Endothelial cell of umbilical vein (primary cell): ENCODE measurements around the gene SPARC. TPM values are rescaled to one million over a fixed set of nuclear protein-coding genes. Genes with fewer than 3 reads are reported as not detected.

Experiments used
- BruUV-seq: library from RNA; stranded (reverse); fragments of 400-500 nt; replicated peaks from 2 replicates; lab custom pipeline; 2021; lab: Mats Ljungman, UMichigan
- CTCF ChIA-PET: fragments of 300-600, 350-600 bp; sonication (Branson Sonifier 250); formaldehyde crosslinking; loops from one replicate; lab custom pipeline; 2021; ENCODE audit warnings: antibody characterized with exemption, inconsistent platforms; lab: Charles Lee
- POLR2A ChIA-PET: fragments of 300-600, 350-600 bp; sonication (Branson Sonifier 250); formaldehyde crosslinking; loops from one replicate; lab custom pipeline; 2021; ENCODE audit warnings: antibody characterized with exemption, inconsistent platforms; lab: Charles Lee
- DNase-seq: peaks from one replicate; pipeline ENCODE4 v3.0.0-alpha.2; 2011; ENCODE audit warnings: low read depth, low spot score
- FAIRE-seq: peaks from 2 replicates; lab custom pipeline; 2011; peaks lifted over from hg19 to GRCh38; lab: Jason Lieb, UNC
- H2AFZ ChIP-seq: 2 replicates; pipeline ENCODE4 v1.6.0; 2012; ENCODE audit warnings: low read depth, low read length, control low read depth, inconsistent platforms
- H3K27ac ChIP-seq: 2 replicates; pipeline ENCODE4 v1.5.1; 2011; ENCODE audit warnings: low read depth, mild to moderate bottlenecking, control low read depth, low read length, moderate library complexity; ENCODE audit not compliant: insufficient read depth
- H3K27me3 ChIP-seq, 2 experiments: 2 replicates each; pipeline versions ENCODE4 v1.6.0 to v1.6.1; 2011; ENCODE audit warnings: low read length in 2 of 2, mixed read lengths in 1 of 2; ENCODE audit not compliant: control insufficient read depth in 2 of 2, insufficient read depth in 2 of 2
- H3K36me3 ChIP-seq, 2 experiments: 2 replicates in 1 of 2; 3 replicates in 1 of 2; pipeline ENCODE4 v1.5.1; 2011; ENCODE audit warnings: low read length in 2 of 2, mild to moderate bottlenecking in 1 of 2, moderate library complexity in 1 of 2; ENCODE audit not compliant: control insufficient read depth in 2 of 2, insufficient read depth in 2 of 2; ENCODE audit errors: extremely low read depth in 1 of 2
- H3K4me1 ChIP-seq: 3 replicates; pipeline ENCODE4 v1.5.1; 2011; ENCODE audit warnings: mild to moderate bottlenecking, low read length; ENCODE audit not compliant: control insufficient read depth, insufficient read depth; ENCODE audit errors: extremely low read depth
- H3K4me2 ChIP-seq: 2 replicates; pipeline ENCODE4 v1.6.1; 2011; ENCODE audit warnings: low read length, control low read depth, mixed read lengths; ENCODE audit not compliant: insufficient read depth
- H3K4me3 ChIP-seq, 3 experiments: fragments of 200-600 bp in 1 of 3; sonication (generic), shearing (Covaris generic) in 1 of 3; replicated peaks in 1 of 3; 2 replicates each; pipeline ENCODE4 v1.5.1; 2011 to 2016; ENCODE audit warnings: control low read depth in 3 of 3, low read length in 3 of 3, mild to moderate bottlenecking in 2 of 3, inconsistent platforms in 1 of 3, low read depth in 1 of 3, moderate library complexity in 1 of 3; ENCODE audit not compliant: insufficient read depth in 1 of 3
- H3K79me2 ChIP-seq: 2 replicates; pipeline ENCODE4 v1.6.0; 2012; ENCODE audit warnings: low read length, inconsistent platforms; ENCODE audit not compliant: control insufficient read depth, insufficient read depth
- H3K9ac ChIP-seq: replicated peaks from 2 replicates; pipeline ENCODE3; 2011; ENCODE audit warnings: low read length, control low read depth; ENCODE audit not compliant: insufficient read depth; ENCODE audit errors: extremely low read depth
- H3K9me1 ChIP-seq: replicated peaks from 3 replicates; pipeline ENCODE4 v1.6.0; 2011; ENCODE audit warnings: mild to moderate bottlenecking, low read length; ENCODE audit not compliant: control insufficient read depth, insufficient read depth; ENCODE audit errors: extremely low read depth
- H3K9me3 ChIP-seq: replicated peaks from 2 replicates; pipeline ENCODE4 v1.5.1; 2012; ENCODE audit warnings: low read length, inconsistent platforms; ENCODE audit not compliant: control insufficient read depth, insufficient read depth
- H4K20me1 ChIP-seq: replicated peaks from 2 replicates; pipeline ENCODE3; 2011; ENCODE audit warnings: mild to moderate bottlenecking, low read length; ENCODE audit not compliant: control insufficient read depth, insufficient read depth; ENCODE audit errors: extremely low read depth
- EZH2 ChIP-seq: IDR thresholded peaks from 2 replicates; pipeline ENCODE4 v1.6.1; 2012; ENCODE audit warnings: borderline replicate concordance, low read depth, mild to moderate bottlenecking, moderate library complexity, low read length, inconsistent platforms; ENCODE audit not compliant: severe bottlenecking
- FOS ChIP-seq: IDR thresholded peaks from 2 replicates; pipeline ENCODE4 v1.6.1; 2011; ENCODE audit warnings: mild to moderate bottlenecking, low read length, moderate library complexity, borderline replicate concordance; ENCODE audit not compliant: insufficient read depth
- GATA2 ChIP-seq: IDR thresholded peaks from 2 replicates; pipeline ENCODE4 v1.7.0; 2011; ENCODE audit warnings: low read depth, mild to moderate bottlenecking, moderate library complexity, mixed read lengths, low read length; ENCODE audit not compliant: insufficient read length, insufficient read depth
- JUN ChIP-seq: IDR thresholded peaks from 2 replicates; pipeline ENCODE4 v1.6.1; 2011; ENCODE audit warnings: borderline replicate concordance, low read depth; ENCODE audit not compliant: insufficient read length, insufficient read depth
- MYC ChIP-seq: IDR thresholded peaks from one replicate; pipeline ENCODE4 v1.6.1; 2011; ENCODE audit warnings: mild to moderate bottlenecking, low read depth, low read length
- POLR2A ChIP-seq: IDR thresholded peaks from 2 replicates; pipeline ENCODE4 v1.6.1; 2012; ENCODE audit warnings: low read depth, mild to moderate bottlenecking, control low read depth, low read length
- POLR2AphosphoS5 ChIP-seq: IDR thresholded peaks from 2 replicates; pipeline ENCODE4 v1.6.1; 2012; ENCODE audit warnings: low read depth, mild to moderate bottlenecking, control low read depth, low read length, moderate library complexity; ENCODE audit not compliant: insufficient read depth
- dilution Hi-C: fragments of 300-500 bp; cut with MboI; formaldehyde crosslinking; loops from one replicate; pipeline ENCODE4 v1.15.0; 2019; ENCODE audit warnings: low sequenced_read_pairs; ENCODE audit not compliant: extremely low pct_ligation_motif_present
- intact Hi-C: fragments of 100-400 bp; cut with micrococcal nuclease; formaldehyde crosslinking; loops from one replicate; pipeline ENCODE4 v1.10.0; 2022
- polyA plus RNA-seq, 4 experiments: library from polyadenylated mRNA; depleted of rRNA in 3 of 4; stranded (reverse) in 3 of 4; unstranded in 1 of 4; fragments of >200 nt; gene quantifications; 2 replicates each; pipeline versions ENCODE4 v1.2.1 to v1.2.3, GENCODE V29; 2011 to 2012; ENCODE audit warnings: missing spikeins in 1 of 4
- total RNA-seq: library from RNA; stranded (reverse); gene quantifications from 2 replicates; pipeline ENCODE4 v1.2.3, GENCODE V29; 2021
- TF ChIP-seq, protein P1 (sequence below): IDR thresholded peaks from 2 replicates; pipeline ENCODE4 v1.6.1; 2011; ENCODE audit not compliant: insufficient read depth, insufficient read length
- TF ChIP-seq, protein P2 (sequence below), 2 donors: IDR thresholded peaks; 1 replicate in 1 of 2; 2 replicates in 1 of 2; pipeline ENCODE4 v1.5.1; 2011; ENCODE audit warnings: low read length in 2 of 2, mild to moderate bottlenecking in 2 of 2, moderate library complexity in 2 of 2, control low read depth in 1 of 2, inconsistent platforms in 1 of 2, low read depth in 1 of 2; ENCODE audit not compliant: insufficient read depth in 1 of 2; ENCODE audit errors: extremely low read depth in 1 of 2

Gene SPARC
- total and polyA plus RNA-seq, 2 donors (not counting 3 experiments of a cell fraction or from before 2014, with no cell fraction given): 2,962 to 3,114 TPM

DNA sequence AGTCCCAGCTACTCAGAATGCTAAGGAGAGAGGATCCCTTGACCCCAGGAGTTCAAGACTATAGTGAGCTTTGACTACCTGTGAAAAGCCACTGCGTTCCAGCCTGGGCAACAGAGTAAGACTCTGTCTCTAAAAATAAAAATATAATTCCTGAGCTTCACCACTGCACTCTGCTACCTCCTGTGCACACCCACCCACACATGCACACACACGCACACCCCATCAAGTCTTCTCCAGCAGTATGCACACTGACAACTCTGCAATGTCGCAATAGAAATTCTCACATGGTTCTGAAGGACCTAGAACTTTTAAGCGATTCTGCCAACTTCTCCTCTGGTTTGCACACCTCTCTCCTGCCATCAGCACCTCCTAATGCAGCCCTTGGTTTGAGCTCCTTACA is 48.1 kb downstream of the SPARC start:
- no peaks in the 10 kb centered on the region for H3K36me3 ChIP-seq
- H2AFZ ChIP-seq: no peak overlapping the region
- no peaks in the 10 kb centered on the region for H3K79me2 ChIP-seq
- ChIA-PET CTCF (interaction anchor here (1.1 to 6.0 kb wide), 2 partner anchors 13 to 20 kb away, joined by 3 to 39 read pairs; no protein-coding TSS in a partner anchor), POLR2A (no interaction called here)
- H3K27ac ChIP-seq: no peak overlapping the region
- TF ChIP-seq, protein P1, sequence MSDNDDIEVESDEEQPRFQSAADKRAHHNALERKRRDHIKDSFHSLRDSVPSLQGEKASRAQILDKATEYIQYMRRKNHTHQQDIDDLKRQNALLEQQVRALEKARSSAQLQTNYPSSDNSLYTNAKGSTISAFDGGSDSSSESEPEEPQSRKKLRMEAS: no peak
- TF ChIP-seq GATA2: no peak
- TF ChIP-seq FOS: no peak
- TF ChIP-seq POLR2A: no peak
- TF ChIP-seq, protein P2, sequence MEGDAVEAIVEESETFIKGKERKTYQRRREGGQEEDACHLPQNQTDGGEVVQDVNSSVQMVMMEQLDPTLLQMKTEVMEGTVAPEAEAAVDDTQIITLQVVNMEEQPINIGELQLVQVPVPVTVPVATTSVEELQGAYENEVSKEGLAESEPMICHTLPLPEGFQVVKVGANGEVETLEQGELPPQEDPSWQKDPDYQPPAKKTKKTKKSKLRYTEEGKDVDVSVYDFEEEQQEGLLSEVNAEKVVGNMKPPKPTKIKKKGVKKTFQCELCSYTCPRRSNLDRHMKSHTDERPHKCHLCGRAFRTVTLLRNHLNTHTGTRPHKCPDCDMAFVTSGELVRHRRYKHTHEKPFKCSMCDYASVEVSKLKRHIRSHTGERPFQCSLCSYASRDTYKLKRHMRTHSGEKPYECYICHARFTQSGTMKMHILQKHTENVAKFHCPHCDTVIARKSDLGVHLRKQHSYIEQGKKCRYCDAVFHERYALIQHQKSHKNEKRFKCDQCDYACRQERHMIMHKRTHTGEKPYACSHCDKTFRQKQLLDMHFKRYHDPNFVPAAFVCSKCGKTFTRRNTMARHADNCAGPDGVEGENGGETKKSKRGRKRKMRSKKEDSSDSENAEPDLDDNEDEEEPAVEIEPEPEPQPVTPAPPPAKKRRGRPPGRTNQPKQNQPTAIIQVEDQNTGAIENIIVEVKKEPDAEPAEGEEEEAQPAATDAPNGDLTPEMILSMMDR (IDR thresholded peaks at IDR 0.05; ENCODE audit: extremely low read depth in 1 of 2, insufficient read depth in 1 of 2, low read depth in 1 of 2, low read length in 2 of 2): no peak
- no peak for TF ChIP-seq MYC
- TF ChIP-seq POLR2AphosphoS5: no peak
- TF ChIP-seq JUN: no peak
- no peak for TF ChIP-seq EZH2
- dilution Hi-C loops (no loop called here), intact Hi-C loops (no loop called here)
- no peak for DNase-seq
- no peak for FAIRE-seq
- H3K4me3 ChIP-seq: no peak overlapping the region
- peaks cover 3 to 4% of the 10 kb centered on the region in 2 experiments for H3K27me3 ChIP-seq
- H3K9me3 ChIP-seq: no peaks in the 10 kb centered on the region
- H3K9ac ChIP-seq: no peak overlapping the region
- H3K4me1 ChIP-seq: peaks cover 8% of the 10 kb centered on the region
- no peak overlapping the region for H3K4me2 ChIP-seq
- no peaks in the 10 kb centered on the region for H4K20me1 ChIP-seq
- no peaks in the 10 kb centered on the region for H3K9me1 ChIP-seq
- no TSS peak for BruUV-seq
